Measurements from ENCODE around the gene DIP2C. TPM values are rescaled to one million over a fixed set of nuclear protein-coding genes. Genes with fewer than 3 reads are reported as not detected.

DIP2C gene
- total RNA-seq, 2 experiments from 2014 or later = 0.85 to 0.95 TPM

GRCh38 chr10:615583-616152, 73.8 kb downstream of the DIP2C start:
- Mint-ChIP-seq H3K9me3 (peaks cover 6% of the 10 kb centered on the region), H3K4me1 (ENCODE audit: low read depth) (peaks cover 9% of the 10 kb centered on the region), H3K27ac (no peak overlapping the region), H3K27me3 (peaks cover 19% of the 10 kb centered on the region), H3K36me3 (ENCODE audit: low read depth) (peaks cover 2% of the 10 kb centered on the region), H3K4me3 (no peak overlapping the region)
- TF ChIP-seq, protein P1, sequence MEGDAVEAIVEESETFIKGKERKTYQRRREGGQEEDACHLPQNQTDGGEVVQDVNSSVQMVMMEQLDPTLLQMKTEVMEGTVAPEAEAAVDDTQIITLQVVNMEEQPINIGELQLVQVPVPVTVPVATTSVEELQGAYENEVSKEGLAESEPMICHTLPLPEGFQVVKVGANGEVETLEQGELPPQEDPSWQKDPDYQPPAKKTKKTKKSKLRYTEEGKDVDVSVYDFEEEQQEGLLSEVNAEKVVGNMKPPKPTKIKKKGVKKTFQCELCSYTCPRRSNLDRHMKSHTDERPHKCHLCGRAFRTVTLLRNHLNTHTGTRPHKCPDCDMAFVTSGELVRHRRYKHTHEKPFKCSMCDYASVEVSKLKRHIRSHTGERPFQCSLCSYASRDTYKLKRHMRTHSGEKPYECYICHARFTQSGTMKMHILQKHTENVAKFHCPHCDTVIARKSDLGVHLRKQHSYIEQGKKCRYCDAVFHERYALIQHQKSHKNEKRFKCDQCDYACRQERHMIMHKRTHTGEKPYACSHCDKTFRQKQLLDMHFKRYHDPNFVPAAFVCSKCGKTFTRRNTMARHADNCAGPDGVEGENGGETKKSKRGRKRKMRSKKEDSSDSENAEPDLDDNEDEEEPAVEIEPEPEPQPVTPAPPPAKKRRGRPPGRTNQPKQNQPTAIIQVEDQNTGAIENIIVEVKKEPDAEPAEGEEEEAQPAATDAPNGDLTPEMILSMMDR (IDR thresholded peaks at IDR 0.05) = no peak
- POLR2A ChIA-PET = no interaction called here
- CTCF ChIA-PET = no interaction called here
- no peak for ATAC-seq
- DNase-seq = no peak
- intact Hi-C loops (cut with micrococcal nuclease) = no loop called here

DNA sequence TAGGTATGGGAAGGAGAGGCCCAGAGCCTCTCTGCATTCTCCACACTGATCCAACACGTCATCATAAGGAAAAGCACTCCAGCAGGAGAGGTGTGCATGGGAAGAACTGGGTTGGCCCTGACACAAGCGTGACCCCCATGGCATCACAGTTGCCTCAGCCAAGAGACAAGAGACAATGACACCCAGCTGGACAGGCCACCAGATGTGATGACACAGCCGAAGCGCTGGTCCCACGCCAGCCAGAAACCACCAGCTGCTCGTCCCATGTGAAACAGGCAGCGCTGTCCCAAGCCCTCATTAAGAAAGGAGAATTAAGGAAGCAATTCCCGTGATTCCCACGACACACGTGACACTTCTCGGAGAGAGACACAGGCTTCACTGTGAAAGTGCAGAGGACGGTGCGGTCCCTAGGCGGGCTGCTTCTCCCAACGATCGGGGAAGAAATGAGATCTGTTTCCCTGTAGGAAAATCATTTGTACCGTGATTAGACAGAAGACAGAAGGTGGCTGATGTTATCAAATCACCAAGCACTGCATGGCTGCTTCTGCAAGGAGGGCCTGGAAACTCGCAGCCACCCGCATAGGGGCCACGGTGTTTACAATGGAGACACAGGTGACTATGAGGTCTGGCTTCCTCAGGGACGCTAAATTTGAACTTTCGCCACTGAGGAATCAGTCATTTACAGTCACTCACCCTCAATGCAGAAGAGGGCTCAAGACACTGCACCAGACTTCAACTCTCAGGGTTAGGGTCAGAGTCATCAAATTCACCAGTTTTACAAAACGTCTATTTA, 74.5 kb downstream of the DIP2C start:
- H3K36me3 Mint-ChIP-seq (ENCODE audit: low read depth) = peaks cover 2% of the 10 kb centered on the region
- no peak overlapping the region for H3K4me3 Mint-ChIP-seq
- H3K9me3 Mint-ChIP-seq = peaks cover 11% of the 10 kb centered on the region
- no peak for ATAC-seq
- H3K27me3 Mint-ChIP-seq = peaks cover 15% of the 10 kb centered on the region
- no peak overlapping the region for H3K27ac Mint-ChIP-seq
- POLR2A ChIA-PET = no interaction called here
- CTCF ChIA-PET = no interaction called here
- DNase-seq = no peak
- peaks cover 10% of the 10 kb centered on the region for H3K4me1 Mint-ChIP-seq (ENCODE audit: low read depth)
- TF ChIP-seq, protein P1 (IDR thresholded peaks at IDR 0.05) = no peak
- intact Hi-C loops (cut with micrococcal nuclease) = no loop called here

GRCh38 chr10:614139-614711, 75.2 kb downstream of the DIP2C start:
- Mint-ChIP-seq H3K27ac (no peak overlapping the region), H3K36me3 (ENCODE audit: low read depth) (peaks cover 2% of the 10 kb centered on the region), H3K4me1 (ENCODE audit: low read depth) (peaks cover 14% of the 10 kb centered on the region), H3K27me3 (peaks cover 15% of the 10 kb centered on the region), H3K9me3 (peaks cover 12% of the 10 kb centered on the region), H3K4me3 (no peak overlapping the region)
- no peak for DNase-seq
- CTCF ChIA-PET = no interaction called here
- no peak for ATAC-seq
- TF ChIP-seq, protein P1 (IDR thresholded peaks at IDR 0.05) = no peak
- POLR2A ChIA-PET = no interaction called here
- intact Hi-C loops (cut with micrococcal nuclease) = no loop called here

DNA sequence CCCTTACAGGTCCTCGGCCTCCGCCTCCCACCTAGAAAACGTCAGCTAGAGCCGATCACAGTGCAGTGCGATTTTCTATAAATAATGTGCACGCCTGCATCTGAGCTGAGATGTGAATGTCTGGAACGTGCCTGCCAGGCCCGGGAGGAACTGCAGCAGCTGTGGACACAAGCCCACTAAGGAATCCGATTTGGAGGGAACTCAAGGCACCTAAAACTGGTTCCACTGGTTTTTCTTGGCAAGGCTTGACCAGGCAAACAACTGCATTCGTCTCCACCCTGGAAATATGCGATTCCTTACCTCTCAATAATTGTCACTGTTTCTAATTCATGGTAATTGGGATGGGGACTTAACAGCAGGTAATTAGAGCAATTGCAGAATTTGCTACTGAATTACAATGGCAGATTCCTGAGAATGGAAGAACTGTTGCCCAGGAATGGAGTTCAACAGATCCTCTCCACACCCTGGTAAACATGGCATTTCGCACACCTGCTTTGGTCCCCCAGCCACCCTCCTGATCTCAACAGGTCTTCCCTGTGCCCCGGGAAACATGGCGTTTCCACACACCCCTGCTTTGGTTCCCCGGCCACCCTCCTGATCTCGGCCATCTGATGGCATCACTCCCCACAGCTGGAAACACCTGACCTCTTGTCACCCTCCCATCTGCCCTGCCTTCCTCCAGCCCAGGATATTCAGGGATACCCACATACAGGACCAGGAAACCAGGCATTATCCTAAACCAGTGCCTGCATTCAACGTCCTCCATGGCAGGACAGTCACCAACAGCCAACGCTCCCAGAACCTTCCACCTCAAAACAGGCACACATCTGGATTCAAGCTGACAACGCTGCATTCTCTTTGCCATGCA, 76.0 kb downstream of the DIP2C start:
- intact Hi-C loops (cut with micrococcal nuclease) = no loop called here
- peaks cover 12% of the 10 kb centered on the region for H3K9me3 Mint-ChIP-seq
- ChIA-PET POLR2A (no interaction called here), CTCF (no interaction called here)
- H3K4me1 Mint-ChIP-seq (ENCODE audit: low read depth) = peaks cover 21% of the 10 kb centered on the region
- no peak overlapping the region for H3K4me3 Mint-ChIP-seq
- H3K27ac Mint-ChIP-seq = no peak overlapping the region
- peaks cover 2% of the 10 kb centered on the region for H3K36me3 Mint-ChIP-seq (ENCODE audit: low read depth)
- TF ChIP-seq, protein P1 (IDR thresholded peaks at IDR 0.05) = no peak
- ATAC-seq (no peak), DNase-seq (no peak)
- H3K27me3 Mint-ChIP-seq = peaks cover 9% of the 10 kb centered on the region
